HG02852 (cell line): ENCODE measurements around the gene DBF4B.

Experiments
- ATAC-seq: cut with Tn5 transposase; IDR thresholded peaks from one replicate; pipeline ENCODE4 v1.9.1; 2021; ENCODE audit warnings: mild to moderate bottlenecking, moderate library complexity; ENCODE audit not compliant: unreplicated experiment

Gene DBF4B

GRCh38 chr17:44759086-44759915 is 50.8 kb downstream of the DBF4B start:
- ATAC-seq = no peak

- no peak for ATAC-seq
Measured at GRCh38 chr17:44759916-44760243, 51.4 kb downstream of the DBF4B start.

DNA sequence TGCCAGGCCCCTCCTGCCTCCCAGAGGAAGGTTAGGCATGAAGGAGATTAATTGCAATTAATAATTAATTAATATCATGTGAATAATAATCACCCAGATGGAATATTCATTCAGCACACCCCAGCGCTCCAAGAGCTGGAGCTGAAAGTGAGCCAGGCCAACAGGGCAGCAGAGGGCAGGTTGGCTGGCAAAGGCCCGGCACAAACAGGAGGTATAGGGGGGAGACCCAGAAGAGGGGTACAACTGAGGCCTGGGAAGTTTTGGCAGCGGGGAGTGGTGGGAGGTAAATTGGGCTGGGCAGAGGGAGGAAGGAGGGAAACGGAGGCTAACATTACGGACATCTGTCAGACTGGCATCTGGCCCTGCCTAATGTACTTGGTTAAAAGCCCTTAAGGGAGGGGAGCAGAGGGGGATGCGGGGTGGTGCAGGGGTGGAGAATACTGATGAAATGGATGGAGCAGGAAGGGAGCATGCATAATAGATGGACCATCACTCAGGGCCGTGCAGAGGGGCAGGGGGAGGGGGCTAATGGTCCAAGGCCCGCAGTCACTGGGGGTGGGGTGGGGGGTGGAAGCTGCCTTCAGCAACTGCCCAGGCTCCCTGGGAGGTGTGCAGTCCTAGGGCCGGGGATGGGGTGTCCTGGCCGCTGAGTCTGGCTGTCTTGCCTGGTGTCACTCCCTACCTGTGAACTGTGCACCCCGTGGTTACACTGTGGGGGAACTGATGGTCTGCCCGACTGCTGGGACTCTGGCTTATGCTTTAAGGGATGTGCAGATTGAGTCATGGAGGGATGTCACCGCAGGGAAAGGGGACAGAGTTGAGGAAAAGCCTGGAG is 52.2 kb downstream of the DBF4B start:
- no peak for ATAC-seq

GRCh38 chr17:44761932-44762810 is 53.7 kb downstream of the DBF4B start:
- ATAC-seq = no peak

DNA sequence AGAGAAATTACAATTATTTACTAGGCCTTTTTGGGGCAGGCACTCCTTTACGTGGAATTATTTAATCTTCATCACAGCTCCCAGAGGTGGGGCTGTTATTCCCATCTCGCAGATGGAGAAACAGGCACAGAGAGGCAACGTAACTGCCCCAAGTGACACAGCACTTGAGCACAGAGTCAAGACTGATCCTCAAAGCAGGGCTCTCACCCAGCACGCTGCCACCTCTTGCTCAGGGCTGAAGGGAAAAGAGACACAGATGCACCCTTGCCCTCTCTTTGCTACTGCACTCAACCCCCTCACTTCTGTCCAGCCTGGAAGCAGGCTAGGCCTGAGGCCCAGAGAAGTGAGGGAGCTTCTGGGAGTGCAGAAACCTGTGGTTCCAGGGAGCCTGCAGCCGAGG is 54.7 kb downstream of the DBF4B start:
- ATAC-seq = no peak

DNA sequence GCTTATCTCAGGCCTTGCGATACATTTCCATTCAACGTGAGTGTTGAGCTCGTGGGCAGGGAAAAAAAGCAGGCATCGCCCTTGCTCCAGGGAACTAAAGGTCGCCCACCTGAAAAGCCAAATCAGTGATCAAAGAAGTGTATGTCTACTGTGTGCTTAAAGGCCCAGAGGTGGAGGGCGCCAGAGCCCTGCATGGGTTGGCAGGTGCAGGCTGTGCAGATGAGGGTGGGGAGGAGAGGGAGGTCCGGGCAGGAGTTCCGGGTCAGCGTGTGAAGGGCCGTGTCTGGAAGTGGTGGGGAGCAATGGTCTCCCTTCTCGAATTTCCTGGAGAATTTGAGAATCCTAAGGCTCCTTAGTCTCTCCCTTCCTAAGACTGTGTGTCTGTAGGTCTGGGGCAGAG is 57.5 kb downstream of the DBF4B start:
- no peak for ATAC-seq

DNA sequence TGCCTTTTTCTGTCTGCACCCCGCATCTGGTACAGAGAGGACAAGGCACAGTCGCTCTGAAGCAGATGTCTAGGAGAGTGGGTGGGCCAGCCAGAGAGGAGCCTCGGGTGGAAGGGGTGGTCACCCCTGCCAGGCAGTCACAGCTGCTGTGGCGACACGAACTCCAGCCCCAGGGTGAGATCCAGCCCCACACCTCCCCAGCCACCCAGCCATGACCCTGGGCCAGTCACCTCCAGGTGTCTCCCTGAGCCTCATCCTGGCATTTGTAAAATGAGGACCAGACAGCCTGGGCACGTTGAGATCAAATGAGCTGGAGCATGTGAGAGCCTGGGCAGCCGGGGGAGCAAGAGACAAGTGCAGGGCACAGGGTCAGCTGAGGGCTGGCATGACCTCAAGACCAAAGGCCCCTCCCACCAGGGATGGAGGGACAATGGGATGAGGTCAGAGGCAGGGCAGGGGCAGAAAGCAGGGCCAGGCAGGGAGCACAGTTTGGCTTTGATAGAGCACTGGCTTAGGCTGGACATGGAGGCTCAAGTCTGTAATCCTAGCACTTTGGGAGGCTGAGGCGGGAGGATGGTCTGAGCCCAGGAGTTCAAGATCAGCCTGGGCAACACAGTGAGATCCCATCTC is 58.1 kb downstream of the DBF4B start:
- no peak for ATAC-seq

GRCh38 chr17:44767493-44767892 is 59.0 kb downstream of the DBF4B start:
- no peak for ATAC-seq

- ATAC-seq = no peak
Measured at GRCh38 chr17:44768505-44769142, 60.2 kb downstream of the DBF4B start.

DNA sequence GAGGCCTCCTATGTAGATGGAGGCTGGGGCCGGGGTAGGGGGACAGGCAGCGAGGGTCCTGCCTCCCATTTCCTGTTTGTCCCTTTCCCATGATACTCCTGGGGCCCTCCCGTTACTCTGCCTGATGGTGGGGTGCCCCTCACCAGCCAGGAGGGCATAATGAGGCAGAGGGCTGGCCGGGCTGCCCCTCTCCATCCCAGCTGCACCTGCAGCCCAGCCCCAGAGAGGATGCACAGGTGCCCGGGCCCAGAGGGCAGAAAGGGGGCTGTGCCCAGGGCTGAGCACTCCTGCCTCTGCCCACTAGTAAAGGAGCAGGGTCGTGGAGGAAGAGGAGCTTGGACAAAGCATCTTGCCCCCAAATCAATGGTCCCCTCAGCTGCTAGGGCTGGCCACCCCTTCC is 60.8 kb downstream of the DBF4B start:
- no peak for ATAC-seq

- ATAC-seq = no peak
Measured at GRCh38 chr17:44769647-44770084, 61.2 kb downstream of the DBF4B start.

DNA sequence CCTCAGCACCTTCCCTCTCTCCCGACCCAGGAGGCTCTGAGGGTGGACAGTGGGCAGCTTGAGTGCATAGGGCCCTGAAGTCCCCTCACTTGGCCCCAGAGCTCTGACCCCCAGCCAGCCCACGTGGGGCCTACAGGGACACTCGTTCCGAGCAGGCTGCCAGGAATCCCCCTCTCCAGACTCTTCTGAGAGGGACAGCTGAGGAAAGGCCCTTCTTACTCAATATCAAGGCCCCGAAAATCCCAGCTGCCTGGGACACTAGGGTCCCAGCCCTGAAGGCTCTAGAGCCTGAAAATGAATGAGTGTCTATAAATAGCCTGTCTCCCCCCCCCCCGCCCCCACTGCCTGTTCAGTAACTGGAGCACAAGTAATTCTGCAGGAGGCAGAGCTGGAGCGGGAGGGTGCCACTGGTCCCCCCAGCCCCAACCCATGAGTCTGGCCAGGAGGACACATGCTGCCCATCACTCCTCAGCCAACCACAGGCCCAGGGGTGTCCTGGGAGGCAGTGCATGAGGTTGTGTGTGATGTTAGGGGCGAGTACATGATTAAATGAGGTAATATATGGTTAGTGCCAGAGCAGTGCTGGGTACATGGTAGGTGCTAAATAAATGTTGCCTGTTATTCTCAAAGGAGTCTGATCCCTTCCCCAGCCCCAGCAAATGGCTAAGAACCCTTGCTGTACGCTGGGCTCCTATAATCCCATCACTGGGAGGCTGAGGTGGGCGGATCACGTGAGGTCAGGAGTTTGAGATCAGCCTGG is 61.9 kb downstream of the DBF4B start:
- no peak for ATAC-seq

GRCh38 chr17:44772308-44773045 is 64.0 kb downstream of the DBF4B start:
- no peak for ATAC-seq

- no peak for ATAC-seq
Measured at GRCh38 chr17:44773140-44773539, 64.7 kb downstream of the DBF4B start.

GRCh38 chr17:44774271-44775135 is 66.0 kb downstream of the DBF4B start:
- peak; percentile 27 for ATAC-seq

DNA sequence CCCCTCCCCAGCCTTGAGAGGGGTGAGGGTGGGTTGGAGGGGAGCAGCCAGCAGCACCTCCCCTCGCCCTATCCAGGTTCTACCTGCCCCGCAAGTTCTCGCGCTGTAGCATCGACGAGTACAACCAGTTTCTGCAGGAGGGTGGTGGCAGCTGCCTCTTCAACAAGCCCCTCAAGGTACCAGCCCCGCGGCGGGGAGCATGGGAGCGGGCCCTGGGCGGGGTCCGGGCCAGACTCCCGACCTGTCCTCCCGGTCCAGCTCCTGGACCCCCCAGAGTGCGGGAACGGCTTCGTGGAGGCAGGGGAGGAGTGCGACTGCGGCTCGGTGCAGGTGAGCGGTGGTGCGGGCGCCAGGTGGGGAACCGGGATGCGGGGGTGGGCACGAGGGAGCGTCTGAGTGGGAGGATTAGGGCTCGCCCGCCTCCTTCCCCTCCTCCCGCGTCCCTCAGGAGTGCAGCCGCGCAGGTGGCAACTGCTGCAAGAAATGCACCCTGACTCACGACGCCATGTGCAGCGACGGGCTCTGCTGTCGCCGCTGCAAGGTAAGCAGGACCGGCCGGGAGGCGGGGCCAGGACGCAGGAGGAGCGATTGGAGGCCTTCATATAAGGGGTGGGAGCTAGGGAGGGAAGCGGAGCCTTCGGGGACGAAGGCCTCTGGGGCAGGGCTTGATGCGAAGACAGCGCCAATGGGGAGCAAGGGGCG is 66.8 kb downstream of the DBF4B start:
- ATAC-seq = peak; percentile 83
